SH-SY5Y (cell line): ENCODE results near the gene C1orf94.

ENCODE experiments used
- GATA2 ChIP-seq: IDR thresholded peaks from 2 replicates; pipeline ENCODE4 v1.6.1; 2011; ENCODE audit warnings: mild to moderate bottlenecking, low read depth, low read length
- GATA3 ChIP-seq: IDR thresholded peaks from 2 replicates; pipeline ENCODE4 v1.6.1; 2011; ENCODE audit warnings: low read depth, mild to moderate bottlenecking, low read length, moderate library complexity

DNA sequence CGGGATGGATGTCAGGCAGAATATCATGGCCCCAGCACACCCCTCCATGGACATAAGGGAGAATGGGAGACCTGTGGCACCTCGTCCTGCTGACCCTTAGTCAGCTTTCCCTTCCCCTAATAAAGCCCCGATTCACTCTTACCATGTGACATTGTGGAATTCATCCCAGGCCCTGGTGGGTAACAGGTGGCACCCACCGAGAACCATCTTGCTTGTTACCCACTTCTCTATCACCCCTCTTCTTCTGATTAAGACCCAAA is 44.6 kb upstream of the C1orf94 start:
- no peak for TF ChIP-seq GATA3
- no peak for TF ChIP-seq GATA2
